HPDE6-E6E7 (cell line): Measurements from ENCODE around the gene BMP8A.
"Not testable (repeated sequence)": the region's sequence is repeated elsewhere in the genome, so short reads cannot be mapped to it uniquely, and the experiment has no call there.

Source experiments
- DNase-seq: peaks from one replicate; pipeline ENCODE4 v3.0.0; 2011; ENCODE audit warnings: missing footprints; ENCODE audit errors: extremely low spot score

BMP8A gene, protein sequence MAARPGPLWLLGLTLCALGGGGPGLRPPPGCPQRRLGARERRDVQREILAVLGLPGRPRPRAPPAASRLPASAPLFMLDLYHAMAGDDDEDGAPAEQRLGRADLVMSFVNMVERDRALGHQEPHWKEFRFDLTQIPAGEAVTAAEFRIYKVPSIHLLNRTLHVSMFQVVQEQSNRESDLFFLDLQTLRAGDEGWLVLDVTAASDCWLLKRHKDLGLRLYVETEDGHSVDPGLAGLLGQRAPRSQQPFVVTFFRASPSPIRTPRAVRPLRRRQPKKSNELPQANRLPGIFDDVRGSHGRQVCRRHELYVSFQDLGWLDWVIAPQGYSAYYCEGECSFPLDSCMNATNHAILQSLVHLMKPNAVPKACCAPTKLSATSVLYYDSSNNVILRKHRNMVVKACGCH

DNA sequence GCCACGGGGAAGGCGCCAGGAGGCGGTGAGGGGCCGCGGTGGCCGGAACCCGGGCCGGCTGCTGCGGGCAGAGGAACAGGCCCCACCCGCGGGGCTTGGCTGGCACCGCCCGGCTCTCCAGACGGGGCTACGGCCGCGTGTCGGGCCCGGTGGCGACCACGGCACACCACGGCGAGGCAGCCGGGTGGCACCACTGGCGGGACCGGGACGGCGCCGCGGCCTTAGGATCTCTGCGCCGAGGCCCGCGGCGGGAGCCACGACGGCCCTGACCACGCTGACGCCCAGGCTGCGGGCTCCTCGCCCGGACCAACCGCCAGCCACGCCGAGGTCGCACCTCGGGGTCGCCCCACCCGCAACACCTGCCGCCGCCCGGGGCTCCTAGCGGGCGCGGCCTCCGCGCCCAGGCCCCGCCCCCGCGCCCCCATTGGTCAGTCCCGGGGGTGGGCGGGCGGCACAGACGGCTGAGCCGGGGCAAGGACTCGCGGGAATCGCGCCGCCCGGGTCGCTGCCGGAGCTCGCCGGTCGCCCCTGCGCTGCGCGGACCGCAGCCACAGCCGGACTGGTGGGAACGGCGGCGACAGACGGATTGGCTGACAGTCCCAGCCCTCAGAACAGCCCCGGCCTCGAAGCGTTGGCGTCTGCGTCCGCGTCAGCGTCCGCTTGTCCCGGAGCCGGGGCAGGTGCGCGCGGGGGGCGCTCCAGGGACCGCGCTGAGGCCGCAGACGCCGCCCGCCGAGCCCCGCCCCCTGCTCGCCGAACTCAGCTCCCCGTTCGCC, at the start of gene BMP8A:
Gene BMP8A, plus strand, starts transcription at position 491 of the 776 bp plus-strand sequence. CDS start 356 bp downstream, outside the sequence.
- DNase-seq: peak; percentile 62

DNA sequence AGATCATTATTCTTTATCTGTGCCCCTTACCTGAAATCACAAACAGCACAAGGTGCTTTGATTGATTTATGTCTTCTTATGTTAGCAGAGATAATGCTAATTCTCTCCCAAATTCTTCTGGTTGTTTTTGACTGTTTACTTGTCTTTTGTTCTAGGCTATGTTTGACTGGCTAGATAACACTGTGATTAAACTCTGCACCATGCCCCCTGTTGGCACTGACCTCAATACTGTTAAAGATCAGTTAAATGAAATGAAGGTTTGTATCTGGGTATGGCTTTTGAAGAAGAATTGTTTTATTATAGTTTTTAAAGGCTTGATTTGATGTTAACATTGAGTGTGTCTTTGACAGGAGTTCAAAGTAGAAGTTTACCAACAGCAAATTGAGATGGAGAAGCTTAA, 49.6 kb upstream of the BMP8A start:
- DNase-seq: no peak

DNA sequence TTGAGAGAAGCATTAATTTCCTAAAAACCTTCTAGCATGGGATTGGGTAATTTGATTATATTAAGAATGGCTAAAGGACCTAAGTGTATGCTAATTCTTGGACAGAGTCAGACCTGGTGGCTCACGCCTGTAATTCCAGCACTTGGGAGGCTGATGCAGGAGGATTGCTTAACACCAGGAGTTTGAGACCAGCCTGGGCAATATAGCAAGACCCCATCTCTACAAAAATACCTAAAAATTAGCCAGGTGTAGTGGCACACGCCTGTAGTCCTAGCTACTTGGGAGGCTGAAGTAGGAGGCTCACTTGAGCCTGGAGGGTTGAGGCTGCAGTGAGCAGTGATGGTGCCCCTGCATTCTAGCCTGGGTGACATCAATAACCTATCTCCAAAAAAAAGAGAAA, 45.9 kb upstream of the BMP8A start:
- DNase-seq: no peak

DNA sequence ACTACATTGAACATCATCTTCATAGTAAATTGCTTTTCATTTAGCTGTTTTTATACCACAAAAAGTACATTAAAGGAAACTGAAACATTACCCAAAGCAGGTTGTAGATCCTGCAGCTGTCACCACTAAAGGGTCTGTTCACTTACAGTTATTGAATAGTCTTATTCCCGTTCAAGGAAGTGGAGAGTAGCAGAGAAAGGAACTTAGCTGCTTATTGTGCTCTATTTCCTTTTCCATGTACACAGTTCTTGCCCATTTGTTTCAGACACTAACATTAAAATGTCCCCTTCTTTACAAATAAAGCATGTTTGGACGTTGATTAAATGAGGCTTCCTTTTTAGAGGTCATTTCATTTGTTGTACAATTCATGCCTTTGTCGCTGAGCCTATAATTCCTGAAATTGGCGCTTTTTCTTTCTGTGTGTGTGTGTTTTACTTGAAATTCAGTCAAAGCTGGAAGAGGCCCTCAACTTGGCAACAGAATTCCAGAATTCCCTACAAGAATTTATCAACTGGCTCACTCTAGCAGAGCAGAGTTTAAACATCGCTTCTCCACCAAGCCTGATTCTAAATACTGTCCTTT, 44.4 kb upstream of the BMP8A start:
- no peak for DNase-seq

DNA sequence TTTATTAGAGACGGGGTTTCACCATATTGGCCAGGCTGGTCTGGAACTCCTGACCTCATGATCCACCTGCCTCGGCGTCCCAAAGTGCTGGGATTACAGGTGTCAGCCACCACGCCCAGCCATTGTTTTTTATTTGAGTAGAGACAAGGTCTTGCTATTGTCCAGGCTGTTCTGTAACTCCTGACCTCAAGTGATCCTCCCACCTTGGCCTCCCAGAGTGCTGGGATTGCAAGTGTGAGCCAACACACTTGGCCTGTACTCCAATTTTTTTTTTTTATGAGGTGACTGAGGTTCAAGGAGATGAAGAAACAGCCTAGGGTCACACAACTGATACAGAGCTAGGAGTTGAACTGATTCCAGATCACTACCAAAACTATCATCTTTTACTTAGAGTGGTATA, 41.4 kb upstream of the BMP8A start:
- DNase-seq: not testable (repeated sequence)

DNA sequence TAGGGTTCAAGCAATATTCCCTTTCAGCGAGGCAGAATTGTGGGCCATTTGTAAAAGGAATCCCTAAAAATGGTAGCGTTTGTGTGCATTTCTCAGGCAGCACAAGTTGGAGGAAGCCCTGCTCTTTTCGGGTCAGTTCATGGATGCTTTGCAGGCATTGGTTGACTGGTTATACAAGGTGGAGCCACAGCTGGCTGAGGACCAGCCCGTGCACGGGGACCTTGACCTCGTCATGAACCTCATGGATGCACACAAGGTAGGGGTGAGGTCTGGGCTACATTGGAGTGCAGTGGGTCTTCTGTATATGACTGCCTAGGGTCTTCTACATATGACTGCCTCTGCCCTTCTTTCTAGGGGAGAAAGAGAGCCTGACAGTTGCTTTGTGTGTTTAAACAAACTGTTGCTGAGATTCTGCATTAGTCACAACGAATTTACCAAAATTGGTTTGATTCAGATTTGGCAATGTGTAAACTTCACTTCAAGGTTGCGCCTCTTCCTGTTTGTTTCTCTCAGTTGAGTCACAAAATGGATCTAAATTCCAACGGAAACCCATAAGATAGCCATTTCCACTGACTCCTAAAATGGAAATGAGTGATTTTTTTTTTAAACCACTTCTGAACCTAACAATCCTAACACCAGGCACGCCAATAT, 40.4 kb upstream of the BMP8A start:
- no peak for DNase-seq

DNA sequence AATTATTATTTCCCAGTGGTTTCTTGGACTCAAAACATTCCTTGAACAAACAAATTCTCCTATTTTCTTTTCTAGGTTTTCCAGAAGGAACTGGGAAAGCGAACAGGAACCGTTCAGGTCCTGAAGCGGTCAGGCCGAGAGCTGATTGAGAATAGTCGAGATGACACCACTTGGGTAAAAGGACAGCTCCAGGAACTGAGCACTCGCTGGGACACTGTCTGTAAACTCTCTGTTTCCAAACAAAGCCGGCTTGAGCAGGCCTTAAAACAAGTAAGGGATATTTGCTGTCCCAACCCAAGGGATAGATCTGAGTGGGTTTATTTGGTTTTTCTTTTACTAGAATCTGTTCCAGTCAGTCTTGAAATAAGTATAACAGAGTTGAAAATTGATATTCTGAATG, 39.4 kb upstream of the BMP8A start:
- no peak for DNase-seq

DNA sequence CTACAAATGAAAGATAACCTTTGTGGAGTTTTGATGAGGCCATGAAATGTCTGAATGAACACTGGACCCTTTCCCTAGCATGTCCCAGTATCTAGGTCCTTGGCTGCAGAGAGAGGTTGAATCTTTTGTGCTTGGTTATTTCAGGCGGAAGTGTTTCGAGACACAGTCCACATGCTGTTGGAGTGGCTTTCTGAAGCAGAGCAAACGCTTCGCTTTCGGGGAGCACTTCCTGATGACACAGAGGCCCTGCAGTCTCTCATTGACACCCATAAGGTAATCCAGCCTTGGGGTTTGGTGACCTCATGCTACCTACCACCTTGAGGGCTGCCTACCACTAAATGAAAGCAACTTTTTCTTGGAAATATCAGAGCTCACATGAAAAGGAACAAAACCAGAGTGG, 38.9 kb upstream of the BMP8A start:
- DNase-seq: no peak

DNA sequence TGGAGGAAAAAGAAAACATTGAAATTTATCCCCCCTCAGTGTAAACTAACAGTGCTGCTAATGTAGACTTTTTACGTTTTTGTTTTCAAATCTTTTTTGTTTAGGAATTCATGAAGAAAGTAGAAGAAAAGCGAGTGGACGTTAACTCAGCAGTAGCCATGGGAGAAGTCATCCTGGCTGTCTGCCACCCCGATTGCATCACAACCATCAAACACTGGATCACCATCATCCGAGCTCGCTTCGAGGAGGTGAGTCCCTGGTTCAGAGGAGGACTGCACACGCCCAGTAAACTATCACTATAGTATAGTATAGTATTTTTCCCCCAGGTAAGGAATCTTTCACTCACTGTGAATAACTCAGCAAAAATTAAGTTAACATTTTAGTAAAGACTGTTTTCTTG, 37.8 kb upstream of the BMP8A start:
- DNase-seq: no peak

DNA sequence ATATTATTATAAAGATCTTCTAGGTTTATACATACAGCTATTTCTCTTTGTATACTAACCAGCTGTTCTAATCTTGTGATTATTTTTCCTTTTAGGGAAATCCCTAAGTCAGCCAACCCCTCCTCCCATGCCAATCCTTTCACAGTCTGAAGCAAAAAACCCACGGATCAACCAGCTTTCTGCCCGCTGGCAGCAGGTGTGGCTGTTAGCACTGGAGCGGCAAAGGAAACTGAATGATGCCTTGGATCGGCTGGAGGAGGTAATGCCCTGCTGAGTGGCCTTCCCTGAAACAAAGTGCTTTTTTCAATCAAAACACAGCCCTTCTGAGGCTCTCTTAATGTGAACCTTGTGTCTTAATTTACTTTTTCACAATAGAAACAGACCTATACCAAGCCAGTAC, 32.4 kb upstream of the BMP8A start:
- DNase-seq: no peak

DNA sequence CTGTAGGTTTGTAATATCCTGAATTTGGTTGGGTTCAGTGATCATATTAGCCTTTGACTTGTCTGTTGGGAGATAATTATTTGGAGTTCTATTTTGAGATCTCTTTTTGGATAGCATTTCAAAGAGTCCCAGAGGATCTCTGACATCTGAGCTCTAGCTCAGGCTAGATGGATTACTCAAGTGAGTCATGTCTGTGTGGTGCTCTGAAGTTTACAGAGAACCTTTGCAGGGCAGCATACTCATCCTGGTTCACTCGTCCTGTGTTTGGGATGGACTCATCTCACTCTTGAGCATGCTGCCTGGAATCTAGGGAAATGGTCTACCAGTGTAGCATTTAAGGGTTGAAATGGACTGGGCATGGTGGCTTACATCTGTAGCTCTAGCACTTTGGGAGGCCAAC, 29.4 kb upstream of the BMP8A start:
- no peak for DNase-seq

DNA sequence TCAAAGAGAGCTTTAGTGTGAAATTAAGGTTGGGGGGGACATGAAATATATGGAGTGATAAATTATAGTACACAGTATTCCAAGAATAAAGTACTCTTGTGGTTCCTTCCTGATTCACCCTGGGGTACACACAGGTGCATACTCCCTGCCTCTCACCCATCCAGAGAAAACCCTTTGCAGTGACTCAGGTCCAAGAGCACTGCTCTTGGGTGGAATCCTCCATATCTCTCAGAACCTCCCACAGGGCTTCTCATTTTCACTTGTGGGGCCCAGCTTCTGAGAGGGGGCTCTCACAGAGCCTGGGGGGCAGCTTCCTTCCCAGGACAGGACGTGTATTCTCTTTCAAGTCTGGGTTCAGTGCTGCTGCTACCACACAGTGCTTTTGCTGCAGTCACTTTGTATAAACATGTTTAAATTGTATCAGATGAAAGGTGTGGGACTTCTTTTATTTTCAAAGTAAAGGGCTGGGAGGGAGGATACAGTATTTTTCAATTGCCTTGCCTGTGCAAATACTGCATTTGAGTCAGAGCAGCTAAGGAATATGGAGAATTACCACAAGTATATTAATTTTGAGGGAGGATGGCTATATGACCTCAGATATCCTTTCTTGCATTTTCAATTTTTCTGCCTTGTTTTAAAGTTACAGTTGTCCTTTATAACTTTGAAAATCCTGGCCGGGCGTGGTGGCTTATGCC, 24.9 kb upstream of the BMP8A start:
- DNase-seq: no peak

DNA sequence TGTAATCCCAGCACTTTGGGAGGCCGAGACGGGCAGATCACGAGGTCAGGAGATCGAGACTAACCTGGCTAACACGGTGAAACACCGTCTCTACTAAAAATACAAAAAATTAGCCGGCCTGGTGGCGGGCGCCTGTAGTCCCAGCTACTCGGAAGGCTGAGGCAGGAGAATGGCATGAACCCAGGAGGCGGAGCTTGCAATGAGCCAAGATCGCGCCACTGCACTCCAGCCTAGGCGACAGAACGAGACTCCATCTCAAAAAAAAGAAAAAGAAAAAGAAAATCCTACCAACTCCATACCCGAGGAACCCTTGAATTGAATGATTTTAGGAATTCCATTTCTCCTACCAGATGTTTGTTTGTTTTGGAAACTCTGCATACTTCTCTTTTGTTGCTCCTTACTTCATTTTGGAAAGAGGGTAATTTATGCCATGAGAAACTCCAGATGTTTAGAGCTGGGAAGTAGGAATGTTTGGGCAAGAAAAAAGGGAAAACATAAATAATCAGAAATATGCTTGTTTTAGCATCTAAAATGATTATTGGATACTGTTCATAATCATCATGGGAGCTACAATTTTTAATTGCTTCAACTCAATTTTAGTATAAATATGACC, 24.2 kb upstream of the BMP8A start:
- not testable (repeated sequence) for DNase-seq

DNA sequence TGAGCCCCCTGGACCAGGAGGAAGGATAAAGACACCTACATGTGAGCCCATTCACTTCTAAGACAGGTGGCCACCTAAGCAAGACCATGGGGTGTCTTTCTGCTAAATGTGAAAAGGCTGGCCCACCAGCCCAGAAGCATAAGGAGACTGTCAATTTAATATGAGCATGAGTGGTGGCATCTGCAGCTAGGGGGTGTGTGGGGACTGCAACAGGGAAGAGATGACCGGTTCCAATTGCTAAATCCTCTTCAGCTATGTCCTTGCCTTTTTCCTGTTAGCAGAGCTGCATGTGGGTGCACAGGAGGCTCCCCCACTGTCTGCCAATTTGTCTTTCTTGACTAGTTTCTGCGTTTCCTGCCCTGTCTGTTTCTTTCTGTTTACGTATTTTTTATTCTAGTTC, 22.3 kb upstream of the BMP8A start:
- no peak for DNase-seq

DNA sequence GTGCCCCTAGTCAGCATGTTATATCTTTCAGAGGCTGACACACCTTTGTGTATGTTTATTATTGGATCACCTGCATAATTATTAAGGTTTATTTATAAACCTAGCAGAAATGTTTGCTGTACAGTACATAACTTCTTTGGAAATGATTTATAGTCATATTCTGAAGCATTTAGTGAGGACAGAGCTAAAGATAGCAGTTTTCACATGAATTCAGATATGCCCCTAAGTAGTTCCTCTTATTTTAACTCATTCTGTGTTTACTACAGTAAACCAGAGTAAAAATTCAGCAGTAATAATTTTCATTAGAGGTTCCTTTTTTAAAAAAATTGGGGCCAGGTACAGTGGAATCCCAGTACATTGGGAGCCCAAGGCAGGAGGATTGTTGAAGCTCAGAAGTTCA, 21.4 kb upstream of the BMP8A start:
- DNase-seq: no peak

DNA sequence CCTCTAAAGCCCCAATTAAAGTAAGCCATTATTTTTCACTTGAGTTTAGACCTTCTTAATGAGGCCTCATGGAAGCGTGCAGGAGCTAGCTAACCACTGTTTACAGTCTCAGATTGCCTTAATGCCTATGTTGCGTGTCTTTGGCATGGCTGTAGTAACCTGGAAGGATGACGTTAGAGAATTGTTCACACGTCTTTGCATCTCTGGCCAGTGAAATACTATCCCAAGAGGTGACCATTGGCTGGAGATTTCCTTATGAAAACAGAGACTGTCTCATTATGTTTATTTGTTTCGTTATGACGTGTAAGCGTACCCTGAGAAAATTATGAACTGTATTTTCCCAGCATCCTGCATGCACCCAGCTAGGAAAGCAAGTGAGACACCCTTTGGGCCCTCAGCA, 18.6 kb upstream of the BMP8A start:
- no peak for DNase-seq

DNA sequence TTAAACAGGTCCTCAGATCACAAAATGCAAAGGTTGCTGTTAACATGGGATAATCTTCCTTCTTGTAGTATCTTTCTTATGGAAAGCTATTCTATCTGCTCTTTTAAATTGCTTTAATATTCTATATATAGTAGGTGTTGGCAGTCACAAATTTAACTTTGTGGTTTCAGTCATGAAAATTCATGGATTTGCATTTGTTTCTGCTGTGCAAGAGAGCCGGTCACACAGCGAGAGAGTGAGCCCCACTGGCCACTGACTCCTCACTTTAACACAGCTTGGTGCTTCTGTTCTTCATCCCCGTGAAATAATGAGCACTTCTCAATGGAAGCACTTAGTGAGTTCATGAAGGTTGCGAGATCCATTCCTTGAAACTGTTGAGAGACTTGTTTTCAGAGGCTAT, 18.1 kb upstream of the BMP8A start:
- no peak for DNase-seq

DNA sequence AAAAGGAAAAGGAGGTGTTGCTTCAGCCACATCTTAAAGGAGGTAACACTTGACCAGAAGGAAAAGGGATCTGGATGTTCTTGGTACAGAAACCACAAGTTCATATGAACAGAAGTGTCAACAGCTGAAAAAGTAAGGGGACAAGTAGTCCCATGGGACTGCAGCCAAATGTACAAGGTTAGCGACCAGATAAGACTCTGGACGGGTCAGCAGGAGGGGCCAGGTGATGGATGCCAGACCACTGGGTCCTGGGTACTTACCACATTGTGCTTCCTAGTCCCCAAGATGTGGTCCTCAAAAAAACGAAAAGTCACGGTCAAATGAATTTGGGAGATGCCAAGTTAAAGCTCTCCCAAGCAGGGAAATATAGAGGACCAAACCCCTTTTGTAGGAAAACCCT, 16.6 kb upstream of the BMP8A start:
- no peak for DNase-seq

DNA sequence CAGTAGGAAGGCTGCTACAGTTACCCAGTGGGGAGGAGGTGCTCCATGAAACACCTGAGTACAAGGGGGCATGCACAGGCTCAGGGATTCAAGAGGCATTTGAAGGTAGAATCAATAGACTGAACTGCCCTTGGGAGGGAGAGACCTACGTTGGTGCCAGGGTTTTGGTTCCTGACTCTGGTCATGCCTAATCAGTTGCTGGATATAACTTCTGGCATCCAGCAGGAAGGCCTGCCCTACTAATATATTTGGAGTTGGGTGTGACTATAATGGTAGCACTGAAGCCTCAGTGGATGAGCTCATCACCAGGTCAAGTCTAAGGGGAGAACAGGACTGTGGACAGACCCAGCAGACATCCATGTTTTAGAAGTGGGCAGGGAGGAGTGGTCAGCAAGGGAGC, 15.9 kb upstream of the BMP8A start:
- not testable (repeated sequence) for DNase-seq

DNA sequence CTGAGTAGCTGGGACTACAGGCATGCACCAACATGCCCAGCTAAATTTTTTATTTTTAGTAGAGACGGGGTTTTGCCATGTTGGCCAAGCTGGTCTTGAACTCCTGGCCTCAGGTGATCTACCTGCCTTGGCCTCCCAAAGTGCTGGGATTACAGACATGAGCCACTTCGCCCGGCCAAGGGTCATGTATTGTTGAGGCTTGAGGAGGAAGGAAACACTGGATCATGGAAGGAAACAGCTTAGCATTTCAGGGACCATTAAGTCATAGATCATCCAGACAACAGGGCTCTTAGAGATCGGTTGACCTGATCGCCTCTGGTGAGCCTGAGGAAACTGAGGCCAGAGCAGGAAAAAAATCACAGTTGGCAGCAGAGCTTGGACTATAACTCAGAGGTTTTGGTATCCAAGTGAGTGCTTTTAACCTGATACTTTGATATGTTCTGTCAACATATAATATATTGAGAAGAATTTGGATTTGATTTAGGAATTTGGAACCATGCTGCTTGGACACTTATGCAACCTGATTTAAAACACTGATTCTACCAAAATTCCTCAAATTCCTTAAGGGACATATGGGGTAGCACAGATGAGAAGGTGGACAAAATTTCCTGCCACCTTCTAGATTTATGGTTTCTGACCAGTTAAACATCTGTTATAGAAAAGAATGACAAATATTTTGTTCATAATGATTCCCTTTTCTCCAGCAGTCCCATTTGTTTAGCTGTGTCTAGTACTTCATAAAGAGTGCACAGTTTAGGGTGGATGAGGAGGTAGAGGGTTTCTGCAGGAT, 13.1 kb upstream of the BMP8A start:
- DNase-seq: no peak
